ENCODE measurements around the gene CACNA2D3. TPM values are rescaled to one million over a fixed set of nuclear protein-coding genes. Genes with fewer than 3 reads are reported as not detected.

CACNA2D3 gene
- total RNA-seq, 1 donor from 2014 or later: 10.0 TPM

- TF ChIP-seq, protein P1, sequence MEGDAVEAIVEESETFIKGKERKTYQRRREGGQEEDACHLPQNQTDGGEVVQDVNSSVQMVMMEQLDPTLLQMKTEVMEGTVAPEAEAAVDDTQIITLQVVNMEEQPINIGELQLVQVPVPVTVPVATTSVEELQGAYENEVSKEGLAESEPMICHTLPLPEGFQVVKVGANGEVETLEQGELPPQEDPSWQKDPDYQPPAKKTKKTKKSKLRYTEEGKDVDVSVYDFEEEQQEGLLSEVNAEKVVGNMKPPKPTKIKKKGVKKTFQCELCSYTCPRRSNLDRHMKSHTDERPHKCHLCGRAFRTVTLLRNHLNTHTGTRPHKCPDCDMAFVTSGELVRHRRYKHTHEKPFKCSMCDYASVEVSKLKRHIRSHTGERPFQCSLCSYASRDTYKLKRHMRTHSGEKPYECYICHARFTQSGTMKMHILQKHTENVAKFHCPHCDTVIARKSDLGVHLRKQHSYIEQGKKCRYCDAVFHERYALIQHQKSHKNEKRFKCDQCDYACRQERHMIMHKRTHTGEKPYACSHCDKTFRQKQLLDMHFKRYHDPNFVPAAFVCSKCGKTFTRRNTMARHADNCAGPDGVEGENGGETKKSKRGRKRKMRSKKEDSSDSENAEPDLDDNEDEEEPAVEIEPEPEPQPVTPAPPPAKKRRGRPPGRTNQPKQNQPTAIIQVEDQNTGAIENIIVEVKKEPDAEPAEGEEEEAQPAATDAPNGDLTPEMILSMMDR (IDR thresholded peaks at IDR 0.05; ENCODE audit: partially characterized antibody, unreplicated experiment): no peak
- no peak for DNase-seq
- Mint-ChIP-seq H3K4me1 (ENCODE audit: low read depth, unreplicated experiment) (peaks cover 2% of the 10 kb centered on the region), H3K36me3 (ENCODE audit: unreplicated experiment) (no peaks in the 10 kb centered on the region), H3K4me3 (ENCODE audit: unreplicated experiment) (no peak overlapping the region), H3K27me3 (ENCODE audit: unreplicated experiment) (peaks cover 4% of the 10 kb centered on the region), H3K27ac (ENCODE audit: unreplicated experiment) (no peak overlapping the region), H3K9me3 (ENCODE audit: unreplicated experiment) (no peaks in the 10 kb centered on the region)
These were observed 944.2 kb downstream of the CACNA2D3 start for GRCh38 chr3:55066551-55067047.

DNA sequence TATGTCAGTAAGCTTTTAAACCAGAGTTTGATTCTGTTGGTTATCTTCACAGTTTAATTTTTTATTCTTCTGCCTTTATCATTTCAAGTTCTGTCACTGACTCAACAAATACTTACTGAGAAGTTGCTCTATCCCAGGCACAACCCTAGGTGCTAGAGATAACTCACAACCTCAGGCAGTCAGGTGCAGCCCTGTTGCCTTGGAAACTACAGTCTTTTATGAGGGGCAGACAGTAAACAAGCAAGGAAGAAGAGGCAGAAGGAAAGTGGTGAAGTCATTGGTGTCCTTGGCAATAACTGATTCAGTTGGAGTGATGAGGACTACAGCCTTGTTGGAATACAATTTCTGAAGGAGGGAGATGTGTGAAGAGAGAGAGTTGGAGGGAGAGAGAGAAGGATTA lies 947.6 kb downstream of the CACNA2D3 start:
- no peaks in the 10 kb centered on the region for H3K9me3 Mint-ChIP-seq (ENCODE audit: unreplicated experiment)
- H3K4me1 Mint-ChIP-seq (ENCODE audit: low read depth, unreplicated experiment): peaks cover 2% of the 10 kb centered on the region
- no peak for DNase-seq
- H3K27ac Mint-ChIP-seq (ENCODE audit: unreplicated experiment): no peak overlapping the region
- no peak overlapping the region for H3K4me3 Mint-ChIP-seq (ENCODE audit: unreplicated experiment)
- H3K27me3 Mint-ChIP-seq (ENCODE audit: unreplicated experiment): peaks cover 3% of the 10 kb centered on the region
- TF ChIP-seq, protein P1 (IDR thresholded peaks at IDR 0.05; ENCODE audit: partially characterized antibody, unreplicated experiment): no peak
- no peaks in the 10 kb centered on the region for H3K36me3 Mint-ChIP-seq (ENCODE audit: unreplicated experiment)

DNA sequence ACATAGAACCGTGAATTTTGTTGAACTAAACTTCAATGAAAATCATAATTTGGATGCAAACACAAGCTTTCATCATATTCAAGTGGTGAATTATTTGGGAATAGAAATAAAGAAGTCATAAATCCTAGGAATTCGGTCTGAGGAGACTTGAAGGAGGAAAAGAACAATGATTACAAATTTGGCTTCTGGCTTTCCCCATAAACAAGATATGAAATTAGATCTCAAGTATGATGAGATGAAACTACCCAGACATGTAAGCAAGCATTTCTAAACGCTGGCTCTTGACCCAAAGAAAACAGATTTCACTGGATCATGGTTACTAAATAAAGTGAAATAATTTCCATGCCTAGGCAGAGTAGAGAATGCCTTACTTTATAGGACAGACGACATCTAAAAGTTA lies 952.4 kb downstream of the CACNA2D3 start:
- DNase-seq: no peak
- Mint-ChIP-seq H3K27me3 (ENCODE audit: unreplicated experiment) (no peaks in the 10 kb centered on the region), H3K27ac (ENCODE audit: unreplicated experiment) (no peak overlapping the region), H3K4me3 (ENCODE audit: unreplicated experiment) (no peak overlapping the region), H3K4me1 (ENCODE audit: low read depth, unreplicated experiment) (peaks cover 1% of the 10 kb centered on the region), H3K36me3 (ENCODE audit: unreplicated experiment) (no peaks in the 10 kb centered on the region), H3K9me3 (ENCODE audit: unreplicated experiment) (no peaks in the 10 kb centered on the region)
- TF ChIP-seq, protein P1 (IDR thresholded peaks at IDR 0.05; ENCODE audit: partially characterized antibody, unreplicated experiment): no peak

DNA sequence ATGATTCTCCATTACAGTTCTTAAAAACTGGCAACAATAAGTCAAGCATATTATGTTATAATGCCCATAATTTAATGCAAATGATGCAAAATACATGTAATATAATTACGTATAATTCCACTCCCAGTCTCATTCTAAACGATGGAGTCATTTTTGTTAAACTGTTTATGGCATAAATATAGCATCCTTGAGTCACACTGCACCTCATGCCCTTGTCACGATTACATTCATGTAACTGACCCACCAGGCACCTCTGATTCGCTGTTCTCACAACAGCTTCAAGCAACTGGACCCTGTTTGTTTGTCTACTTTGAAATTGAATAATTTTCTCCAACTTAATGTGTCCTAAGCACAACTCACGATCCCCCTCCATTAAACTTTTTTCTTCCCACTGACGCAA lies 953.5 kb downstream of the CACNA2D3 start:
- DNase-seq: no peak
- Mint-ChIP-seq H3K27ac (ENCODE audit: unreplicated experiment) (no peak overlapping the region), H3K4me1 (ENCODE audit: low read depth, unreplicated experiment) (peaks cover 1% of the 10 kb centered on the region), H3K9me3 (ENCODE audit: unreplicated experiment) (no peaks in the 10 kb centered on the region), H3K36me3 (ENCODE audit: unreplicated experiment) (no peaks in the 10 kb centered on the region), H3K4me3 (ENCODE audit: unreplicated experiment) (no peak overlapping the region), H3K27me3 (ENCODE audit: unreplicated experiment) (no peaks in the 10 kb centered on the region)
- TF ChIP-seq, protein P1 (IDR thresholded peaks at IDR 0.05; ENCODE audit: partially characterized antibody, unreplicated experiment): no peak

DNA sequence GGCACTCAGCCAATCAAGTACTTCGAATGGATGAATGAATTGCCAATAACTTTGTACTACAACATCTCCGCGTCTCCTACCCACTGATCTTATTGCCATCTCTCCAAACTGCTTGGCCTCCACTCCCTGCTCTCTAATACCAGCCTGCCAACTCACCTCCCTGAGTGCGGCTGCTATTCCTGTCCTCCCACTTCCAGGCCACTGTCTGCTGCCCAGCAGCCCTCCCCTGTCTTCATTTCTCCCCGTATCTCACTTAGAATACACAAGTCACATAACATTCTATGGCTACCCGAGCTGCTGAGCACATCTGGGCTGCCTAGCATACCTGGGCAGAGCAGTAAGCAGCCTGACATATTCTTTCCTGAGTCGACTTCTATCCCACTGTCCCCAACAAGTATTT lies 955.4 kb downstream of the CACNA2D3 start:
- no peaks in the 10 kb centered on the region for H3K36me3 Mint-ChIP-seq (ENCODE audit: unreplicated experiment)
- no peak for DNase-seq
- H3K9me3 Mint-ChIP-seq (ENCODE audit: unreplicated experiment): no peaks in the 10 kb centered on the region
- TF ChIP-seq, protein P1 (IDR thresholded peaks at IDR 0.05; ENCODE audit: partially characterized antibody, unreplicated experiment): no peak
- H3K4me3 Mint-ChIP-seq (ENCODE audit: unreplicated experiment): no peak overlapping the region
- H3K27me3 Mint-ChIP-seq (ENCODE audit: unreplicated experiment): no peaks in the 10 kb centered on the region
- H3K27ac Mint-ChIP-seq (ENCODE audit: unreplicated experiment): no peak overlapping the region
- peaks cover 5% of the 10 kb centered on the region for H3K4me1 Mint-ChIP-seq (ENCODE audit: low read depth, unreplicated experiment)
